Right lobe of liver (tissue), 6 donors: ENCODE measurements around the gene ZNF221. TPM values are rescaled to one million over a fixed set of nuclear protein-coding genes. Genes with fewer than 3 reads are reported as not detected.

Experiments
- ATAC-seq, 4 donors: fragments of 200-7000 bp; cut with Tn5 transposase; one replicate each; pipeline ENCODE4 v1.9.1; 2020; ENCODE audit warnings: mild to moderate bottlenecking in 4 of 4, moderate library complexity in 4 of 4
- DNase-seq, 3 donors: peaks; one replicate each; pipeline ENCODE4 v3.0.0-alpha.2; 2020
- H3K27ac ChIP-seq, 3 donors: fragments of 200-600 bp; one replicate each; pipeline ENCODE4 v1.8.0; 2022
- H3K27me3 ChIP-seq, 2 donors: fragments of 200-600 bp; one replicate each; pipeline ENCODE4 v1.8.0; 2022
- H3K36me3 ChIP-seq, 4 donors: fragments of 200-600 bp; sonication (generic) in 1 of 4; one replicate each; pipeline versions ENCODE4 v1.5.1 to v1.8.0; 2017 to 2022; ENCODE audit warnings: control low read depth in 1 of 4
- H3K4me1 ChIP-seq, 4 donors: fragments of 200-600 bp; sonication (generic) in 1 of 4; one replicate each; pipeline versions ENCODE4 v1.5.1 to v1.8.0; 2017 to 2022; ENCODE audit warnings: control low read depth in 1 of 4
- H3K4me3 ChIP-seq, 3 donors: fragments of 200-600 bp; one replicate each; pipeline ENCODE4 v1.8.0; 2022
- H3K9me3 ChIP-seq, 4 donors: fragments of 200-600 bp; sonication (generic) in 1 of 4; one replicate each; pipeline versions ENCODE4 v1.5.1 to v1.8.0; 2017 to 2022; ENCODE audit warnings: control low read depth in 1 of 4
- POLR2A ChIP-seq: fragments of 450-650 bp; IDR thresholded peaks from one replicate; pipeline ENCODE4 v1.6.1; 2017; ENCODE audit warnings: antibody characterized with exemption, mild to moderate bottlenecking
- WGBS: methylation state at CpG from one replicate; pipeline ENCODE4 v1.1.6; 2018; ENCODE audit warnings: low coverage, low lambda C conversion rate; ENCODE audit not compliant: insufficient coverage; ENCODE audit errors: missing lambda C conversion rate; 5-methylcytosine and 5-hydroxymethylcytosine counted together
- intact Hi-C, 2 donors: fragments of 100-400 bp; cut with DNase I; formaldehyde crosslinking; loops; one replicate each; pipeline versions ENCODE4 v1.11.2 to v1.14.1; 2022
- total RNA-seq, 6 experiments: library from RNA; depleted of rRNA in 2 of 6; stranded (reverse); fragments of >200 nt in 2 of 6; fragmentation: NEBNext Ultra II Directional in 3 of 6; extraction: Animal tissue kit (Norgen Biotek cat#: 25700) in 3 of 6; gene quantifications; one replicate each; pipeline versions ENCODE4 v1.1.0 to v1.2.4, GENCODE V29; 2016 to 2023
- TF ChIP-seq, protein P1 (sequence below), 4 donors: fragments of 200-600 bp in 3 of 4; fragments of 450-650 bp in 1 of 4; IDR thresholded peaks; one replicate each; pipeline versions ENCODE4 v1.5.1 to v1.8.0; 2016 to 2022; ENCODE audit warnings: antibody characterized with exemption in 4 of 4, mild to moderate bottlenecking in 2 of 4
- donor health status: DM: no; HTN: yes; CAD: no.
- donor health status: DM: no; HTN: no; CAD: no.
- donor health status: DM: no; HTN: no; CAD: no.
- donor health status: DM: no; HTN: yes; CAD: no.
- donor health status: DM: no; HTN: yes; CAD: no.

Gene ZNF221
- total RNA-seq, 6 experiments from 2014 or later: 0.50 to 2.9 (median 1.6) TPM

GRCh38 chr19:43923875-43924274, 27.2 kb upstream of the ZNF221 start:
- no peaks in the 10 kb centered on the region for H3K27me3 ChIP-seq
- no peak for DNase-seq
- no peak overlapping the region for H3K27ac ChIP-seq
- no peaks in the 10 kb centered on the region for H3K4me1 ChIP-seq
- intact Hi-C loops: no loop called here
- H3K9me3 ChIP-seq: peaks cover 0 to 5% (median 1%) of the 10 kb centered on the region in 4 donors
- ATAC-seq: no peak
- TF ChIP-seq POLR2A: no peak
- TF ChIP-seq, protein P1, sequence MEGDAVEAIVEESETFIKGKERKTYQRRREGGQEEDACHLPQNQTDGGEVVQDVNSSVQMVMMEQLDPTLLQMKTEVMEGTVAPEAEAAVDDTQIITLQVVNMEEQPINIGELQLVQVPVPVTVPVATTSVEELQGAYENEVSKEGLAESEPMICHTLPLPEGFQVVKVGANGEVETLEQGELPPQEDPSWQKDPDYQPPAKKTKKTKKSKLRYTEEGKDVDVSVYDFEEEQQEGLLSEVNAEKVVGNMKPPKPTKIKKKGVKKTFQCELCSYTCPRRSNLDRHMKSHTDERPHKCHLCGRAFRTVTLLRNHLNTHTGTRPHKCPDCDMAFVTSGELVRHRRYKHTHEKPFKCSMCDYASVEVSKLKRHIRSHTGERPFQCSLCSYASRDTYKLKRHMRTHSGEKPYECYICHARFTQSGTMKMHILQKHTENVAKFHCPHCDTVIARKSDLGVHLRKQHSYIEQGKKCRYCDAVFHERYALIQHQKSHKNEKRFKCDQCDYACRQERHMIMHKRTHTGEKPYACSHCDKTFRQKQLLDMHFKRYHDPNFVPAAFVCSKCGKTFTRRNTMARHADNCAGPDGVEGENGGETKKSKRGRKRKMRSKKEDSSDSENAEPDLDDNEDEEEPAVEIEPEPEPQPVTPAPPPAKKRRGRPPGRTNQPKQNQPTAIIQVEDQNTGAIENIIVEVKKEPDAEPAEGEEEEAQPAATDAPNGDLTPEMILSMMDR (IDR thresholded peaks at IDR 0.05): no peak
- peaks cover 0 to 76% (median 39%) of the 10 kb centered on the region in 4 donors for H3K36me3 ChIP-seq
- no peak overlapping the region for H3K4me3 ChIP-seq

DNA sequence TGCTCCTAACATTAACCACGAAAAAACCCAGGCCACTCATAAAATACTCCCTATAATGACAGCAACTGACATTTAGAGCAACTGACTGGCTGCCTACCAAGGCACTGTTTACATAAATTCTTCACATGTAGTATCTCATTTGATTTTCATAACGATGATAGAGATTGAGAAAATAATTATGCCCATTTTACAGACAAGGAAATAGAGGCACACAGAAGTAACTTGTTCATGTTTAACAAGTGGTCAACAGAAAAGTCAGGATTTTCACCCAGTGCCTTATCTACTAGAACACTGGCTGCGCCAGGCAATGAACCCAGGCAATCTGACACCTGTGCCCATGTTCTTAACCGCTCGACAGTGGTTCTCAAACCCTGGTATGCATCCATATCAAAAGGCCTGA, 22.2 kb upstream of the ZNF221 start:
- no peak for DNase-seq
- Histone ChIP-seq H3K4me3 (no peak overlapping the region), H3K4me1 (peaks cover 0 to 5% (median under 1%) of the 10 kb centered on the region in 4 donors), H3K9me3 (peaks cover 0 to 3% (median 0%) of the 10 kb centered on the region in 4 donors), H3K27ac (no peak overlapping the region), H3K27me3 (no peaks in the 10 kb centered on the region), H3K36me3 (peaks cover 7 to 66% (median 32%) of the 10 kb centered on the region in 4 donors)
- TF ChIP-seq, protein P1 (IDR thresholded peaks at IDR 0.05): no peak
- TF ChIP-seq POLR2A: no peak
- intact Hi-C loops: no loop called here
- no peak for ATAC-seq
- 90% methylated on average over 2 of the region's 5 CpGs for WGBS

DNA sequence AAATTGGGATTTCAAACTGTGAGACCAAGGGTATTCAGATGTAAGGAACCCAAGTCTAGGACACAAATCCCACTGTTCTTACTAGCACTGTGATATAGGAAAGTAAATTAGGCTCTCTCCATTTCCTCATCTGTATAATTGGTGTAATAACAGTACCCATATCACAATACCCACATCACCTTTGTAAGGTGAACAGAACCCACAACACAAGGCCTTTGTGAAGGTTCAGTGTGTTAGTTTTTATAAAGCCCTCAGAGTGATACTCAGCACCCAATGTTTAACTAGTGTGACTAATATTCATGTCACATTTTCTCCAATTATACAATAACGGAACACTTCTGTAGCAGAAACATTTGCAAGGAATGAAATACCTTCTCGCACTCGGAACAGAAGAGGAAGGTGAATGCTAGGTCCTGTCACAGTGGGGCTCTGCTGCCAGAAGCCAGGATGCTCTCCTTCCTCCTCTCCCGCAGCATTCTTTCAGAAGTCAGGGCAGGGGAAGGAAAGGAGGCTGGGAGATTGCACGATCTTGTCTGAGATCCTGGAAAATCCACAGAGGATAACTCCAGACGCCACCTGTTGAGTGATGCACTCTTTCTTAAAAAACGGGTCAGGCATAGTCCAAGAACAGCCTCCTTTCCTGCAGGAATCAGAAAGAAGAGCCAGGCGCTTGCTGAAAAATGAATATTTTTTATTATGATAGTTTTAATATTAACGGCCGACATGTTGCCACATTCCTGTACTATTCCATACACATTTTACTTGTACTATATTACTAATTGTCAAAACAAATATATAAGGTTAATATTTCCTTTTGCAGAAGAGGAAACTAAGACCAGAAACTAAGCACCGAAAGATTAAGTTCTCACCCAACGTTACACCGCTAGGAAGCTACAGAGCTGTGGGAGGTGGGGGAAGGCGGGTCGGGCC, 16.7 kb upstream of the ZNF221 start:
- Histone ChIP-seq H3K27ac (peak overlapping the region; percentile 40 to 61 (median 46)), H3K9me3 (no peaks in the 10 kb centered on the region), H3K27me3 (no peaks in the 10 kb centered on the region), H3K4me3 (peak overlapping the region; percentile 50 to 75 (median 73)), H3K4me1 (peaks cover 0 to 18% (median 6%) of the 10 kb centered on the region in 4 donors), H3K36me3 (peaks cover 0 to 33% (median 14%) of the 10 kb centered on the region in 4 donors)
- DNase-seq (no peak), ATAC-seq (no peak)
- TF ChIP-seq, protein P1 (IDR thresholded peaks at IDR 0.05): no peak
- no peak for TF ChIP-seq POLR2A
- intact Hi-C loops: no loop called here
- 15% methylated on average over 13 of the region's 15 CpGs for WGBS

DNA sequence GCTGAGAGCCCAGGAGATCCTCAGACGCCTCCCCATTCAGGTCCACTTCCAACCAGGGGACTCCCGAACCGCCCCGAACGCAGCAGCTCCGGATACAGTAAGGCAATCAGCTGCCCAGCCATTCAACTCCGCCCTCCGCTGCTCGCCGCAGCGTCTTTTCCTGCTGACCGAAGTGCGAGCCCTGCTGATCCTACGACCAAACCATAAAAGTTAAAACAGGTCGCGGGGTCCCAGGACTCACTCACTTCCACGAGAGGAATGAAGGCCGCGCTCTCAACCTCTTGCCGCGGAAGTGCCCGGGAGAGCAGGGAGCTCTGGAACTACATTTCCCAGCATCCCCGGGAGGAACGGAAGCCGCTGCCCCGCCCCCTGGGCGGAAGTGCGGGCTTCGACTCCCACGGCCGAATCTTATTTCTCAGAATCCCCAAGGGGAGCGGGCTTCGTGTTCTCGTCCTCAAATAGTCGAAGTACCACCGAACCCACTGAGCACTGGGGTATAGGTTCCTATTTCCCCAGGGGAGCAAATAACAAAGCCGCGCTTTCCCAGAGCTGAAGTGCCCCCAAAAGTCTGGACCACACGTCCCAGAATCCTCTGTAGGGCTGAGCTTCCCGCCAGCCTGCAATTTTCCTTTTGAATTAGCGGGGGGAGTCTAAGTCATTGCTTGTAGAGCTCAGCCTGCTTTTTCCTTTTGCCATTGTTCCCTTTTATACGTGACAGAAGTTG, 15.9 kb upstream of the ZNF221 start, which contains the start of gene ZNF45:
Gene ZNF45 (minus strand): TSS at position 298 of the 724 bp plus-strand sequence. CDS start 13,097 bp downstream, outside the sequence.
- H3K27me3 ChIP-seq: no peaks in the 10 kb centered on the region
- peak within 1 kb of the TSS; percentile 40 to 61 (median 46) for H3K27ac ChIP-seq
- H3K36me3 ChIP-seq: peaks cover 0 to 27% (median 12%) of the 10 kb centered on the region in 4 donors
- TF ChIP-seq POLR2A: peak; percentile 50
- TF ChIP-seq, protein P1 (IDR thresholded peaks at IDR 0.05): no peak
- H3K9me3 ChIP-seq: no peaks in the 10 kb centered on the region
- peak within 1 kb of the TSS; percentile 50 to 75 (median 73) for H3K4me3 ChIP-seq
- under 1% methylated on average over 28 of the region's 42 CpGs for WGBS
- DNase-seq (peak; percentile 88 to 94 (median 93)), ATAC-seq (peak; percentile 99 to 100 (median 100))
- intact Hi-C loops: no loop called here
- peaks cover 0 to 18% (median 6%) of the 10 kb centered on the region in 4 donors for H3K4me1 ChIP-seq
